Hepatocyte (in vitro differentiated cells): ENCODE measurements around the gene F8. TPM values are rescaled to one million over a fixed set of nuclear protein-coding genes. Genes with fewer than 3 reads are reported as not detected.

ENCODE experiments used
- DNase-seq: peaks from one replicate; pipeline ENCODE4 v3.0.0-alpha.2; 2016; ENCODE audit warnings: low spot score
- H2AFZ ChIP-seq: fragments of 200-600 bp; sonication (generic); 2 replicates; pipeline ENCODE4 v1.6.0; 2016; ENCODE audit warnings: antibody characterized with exemption, mild to moderate bottlenecking
- H3K27ac ChIP-seq: fragments of 200-600 bp; sonication (generic); 2 replicates; pipeline ENCODE4 v1.5.1; 2016; ENCODE audit warnings: mild to moderate bottlenecking
- H3K27me3 ChIP-seq: fragments of 200-600 bp; sonication (generic); 2 replicates; pipeline ENCODE4 v1.6.1; 2016
- H3K36me3 ChIP-seq: fragments of 200-600 bp; sonication (generic); replicated peaks from 2 replicates; pipeline ENCODE4 v1.5.1; 2016; ENCODE audit warnings: low read depth; ENCODE audit not compliant: insufficient read depth
- H3K4me1 ChIP-seq: fragments of 200-600 bp; sonication (generic); 2 replicates; pipeline ENCODE4 v1.5.1; 2016; ENCODE audit warnings: mild to moderate bottlenecking, moderate library complexity; ENCODE audit not compliant: insufficient read depth
- H3K4me2 ChIP-seq: fragments of 200-600 bp; sonication (generic); 2 replicates; pipeline ENCODE4 v1.6.0; 2016
- H3K4me3 ChIP-seq: fragments of 200-600 bp; sonication (generic); 2 replicates; pipeline ENCODE4 v1.5.1; 2016; ENCODE audit warnings: mild to moderate bottlenecking
- H3K79me2 ChIP-seq: fragments of 200-600 bp; sonication (generic); 2 replicates; pipeline ENCODE4 v1.6.0; 2017; ENCODE audit warnings: mild to moderate bottlenecking
- H3K9me2 ChIP-seq: fragments of 200-600 bp; sonication (generic); replicated peaks from 2 replicates; pipeline ENCODE4 v1.6.0; 2017; ENCODE audit warnings: mild to moderate bottlenecking; ENCODE audit not compliant: insufficient read depth
- H3K9me3 ChIP-seq: fragments of 200-600 bp; sonication (generic); 2 replicates; pipeline ENCODE4 v1.5.1; 2016; ENCODE audit warnings: low read depth, mild to moderate bottlenecking
- H4K20me1 ChIP-seq: fragments of 200-600 bp; sonication (generic); 2 replicates; pipeline ENCODE4 v1.6.0; 2016; ENCODE audit warnings: mild to moderate bottlenecking; ENCODE audit not compliant: insufficient read depth, poor library complexity, severe bottlenecking
- CTCF ChIP-seq: fragments of 200-600 bp; sonication (generic); IDR thresholded peaks from 2 replicates; pipeline ENCODE4 v1.5.1; 2016; ENCODE audit warnings: antibody characterized with exemption, mild to moderate bottlenecking; ENCODE audit not compliant: poor library complexity
- EZH2 ChIP-seq: fragments of 200-600 bp; sonication (generic); IDR thresholded peaks from 2 replicates; pipeline ENCODE4 v1.6.1; 2016; ENCODE audit warnings: antibody characterized with exemption, mild to moderate bottlenecking, borderline replicate concordance
- EZH2phosphoT487 ChIP-seq: fragments of 200-600 bp; sonication (generic); IDR thresholded peaks from one replicate; pipeline ENCODE4 v1.6.1; 2018; ENCODE audit warnings: antibody characterized with exemption, mild to moderate bottlenecking, low read depth, moderate library complexity; ENCODE audit not compliant: unreplicated experiment, severe bottlenecking
- WGBS: methylation state at CpG from one replicate; pipeline ENCODE4 v1.1.6; 2016; ENCODE audit warnings: low lambda C conversion rate; ENCODE audit errors: missing lambda C conversion rate; 5-methylcytosine and 5-hydroxymethylcytosine counted together
- polyA plus RNA-seq: library from polyadenylated mRNA; unstranded; fragments of >200 nt; fragmentation: Nextera tagmentation; extraction: Ambion mirVana; gene quantifications from 2 replicates; pipeline ENCODE4 v1.2.1, GENCODE V29; 2016
- total RNA-seq: library from RNA; depleted of rRNA; stranded (reverse); fragments of >200 nt; gene quantifications from 2 replicates; pipeline ENCODE4 v1.2.3, GENCODE V29; 2014

The F8 gene
- total and polyA plus RNA-seq, 2 experiments from 2014 or later, result 0.92 to 1.4 TPM

GRCh38 chrX:154804261-154804956 is 218.1 kb downstream of the F8 start:
- TF ChIP-seq EZH2phosphoT487 (no peak), CTCF (no peak), EZH2 (no peak)
- H3K4me2 ChIP-seq, result peak overlapping the region; percentile 87
- H3K36me3 ChIP-seq, result no peaks in the 10 kb centered on the region
- no peaks in the 10 kb centered on the region for H4K20me1 ChIP-seq
- DNase-seq, result no peak
- peak overlapping the region; percentile 10 for H2AFZ ChIP-seq
- peaks cover 3% of the 10 kb centered on the region for H3K79me2 ChIP-seq
- H3K4me3 ChIP-seq, result peak overlapping the region; percentile 40
- H3K27ac ChIP-seq, result peak overlapping the region; percentile 22
- no peaks in the 10 kb centered on the region for H3K9me3 ChIP-seq
- no peaks in the 10 kb centered on the region for H3K27me3 ChIP-seq
- WGBS, result 47% methylated on average over 7 of the region's 7 CpGs
- peaks cover 11% of the 10 kb centered on the region for H3K4me1 ChIP-seq
- H3K9me2 ChIP-seq, result no peaks in the 10 kb centered on the region

- H3K36me3 ChIP-seq, result no peaks in the 10 kb centered on the region
- H4K20me1 ChIP-seq, result no peaks in the 10 kb centered on the region
- H3K27me3 ChIP-seq, result no peaks in the 10 kb centered on the region
- H3K79me2 ChIP-seq, result peaks cover 3% of the 10 kb centered on the region
- WGBS, result 74% methylated on average over 2 of the region's 2 CpGs
- H3K27ac ChIP-seq, result no peak overlapping the region
- no peak overlapping the region for H2AFZ ChIP-seq
- TF ChIP-seq EZH2phosphoT487 (no peak), EZH2 (no peak), CTCF (no peak)
- H3K4me1 ChIP-seq, result peaks cover 13% of the 10 kb centered on the region
- no peaks in the 10 kb centered on the region for H3K9me2 ChIP-seq
- H3K4me2 ChIP-seq, result no peak overlapping the region
- no peaks in the 10 kb centered on the region for H3K9me3 ChIP-seq
- DNase-seq, result no peak
- H3K4me3 ChIP-seq, result no peak overlapping the region
Observed at GRCh38 chrX:154802947-154803346, 219.6 kb downstream of the F8 start.

GRCh38 chrX:154800478-154801210 is 221.9 kb downstream of the F8 start:
- Histone ChIP-seq H3K4me2 (peak overlapping the region; percentile 49), H3K9me3 (no peaks in the 10 kb centered on the region), H3K9me2 (no peaks in the 10 kb centered on the region), H3K27me3 (no peaks in the 10 kb centered on the region), H3K79me2 (peaks cover 3% of the 10 kb centered on the region), H3K36me3 (no peaks in the 10 kb centered on the region), H2AFZ (no peak overlapping the region), H3K27ac (peak overlapping the region; percentile 67), H3K4me3 (no peak overlapping the region), H3K4me1 (peaks cover 13% of the 10 kb centered on the region), H4K20me1 (no peaks in the 10 kb centered on the region)
- no peak for DNase-seq
- WGBS, result 74% methylated on average over 8 of the region's 8 CpGs
- TF ChIP-seq EZH2, result no peak
- TF ChIP-seq CTCF, result no peak
- TF ChIP-seq EZH2phosphoT487, result no peak
